ENCODE measurements around the gene ZNHIT3.

GRCh38 chr17:36529121-36529520 lies 42.6 kb downstream of the ZNHIT3 start:
- TF ChIP-seq CTCF (IDR thresholded peaks at IDR 0.05) = no peak
- no peak for TF ChIP-seq EZH2phosphoT487 (IDR thresholded peaks at IDR 0.05)
- TF ChIP-seq EZH2 (IDR thresholded peaks at IDR 0.05) = no peak

Data from neural progenitor cell (in vitro differentiated cells).